ENCODE measurements around the gene PSD. TPM values are rescaled to one million over a fixed set of nuclear protein-coding genes. Genes with fewer than 3 reads are reported as not detected.

The PSD gene
- polyA plus RNA-seq, 1 donor = 4.9 TPM

- peak; percentile 62 for DNase-seq
These were observed 940 bp upstream of the PSD start for GRCh38 chr10:102419269-102420180.

- DNase-seq = no peak
These were observed 1.9 kb downstream of the PSD start for GRCh38 chr10:102416695-102417094.

- DNase-seq = no peak
These were observed 2.3 kb downstream of the PSD start for GRCh38 chr10:102416283-102416682.

GRCh38 chr10:102414749-102415148, 3.8 kb downstream of the PSD start:
- no peak for DNase-seq

- no peak for DNase-seq
These were observed 4.6 kb downstream of the PSD start for GRCh38 chr10:102413806-102414561.

- DNase-seq = no peak
These were observed 5.4 kb downstream of the PSD start for GRCh38 chr10:102413053-102413705.

GRCh38 chr10:102412293-102412692, 6.3 kb downstream of the PSD start:
- no peak for DNase-seq

- DNase-seq = no peak
These were observed 7.0 kb downstream of the PSD start for GRCh38 chr10:102411341-102412255.

- peak; percentile 76 for DNase-seq
These were observed 8.0 kb downstream of the PSD start for GRCh38 chr10:102410429-102411073.

- no peak for DNase-seq
These were observed 8.8 kb downstream of the PSD start for GRCh38 chr10:102409604-102410428.

GRCh38 chr10:102408728-102409603, 9.6 kb downstream of the PSD start:
- peak; percentile 77 for DNase-seq

- no peak for DNase-seq
These were observed 10.4 kb downstream of the PSD start for GRCh38 chr10:102408131-102408727.

- DNase-seq = no peak
These were observed 11.0 kb downstream of the PSD start for GRCh38 chr10:102407425-102408130.

- no peak for DNase-seq
These were observed 11.8 kb downstream of the PSD start for GRCh38 chr10:102406815-102407214.

- no peak for DNase-seq
These were observed 13.0 kb downstream of the PSD start for GRCh38 chr10:102405632-102406031.

- no peak for DNase-seq
These were observed 13.4 kb downstream of the PSD start for GRCh38 chr10:102405108-102405571.

GRCh38 chr10:102404361-102405107, 14.1 kb downstream of the PSD start:
- DNase-seq = no peak

GRCh38 chr10:102403115-102403514, 15.5 kb downstream of the PSD start:
- no peak for DNase-seq

Measured in hindlimb muscle (tissue), 1 donor.